ENCODE measurements around the gene SDCBP2.

SDCBP2 gene

GRCh38 chr20:1321654-1321939 is 7.3 kb downstream of the SDCBP2 start:
- TF ChIP-seq FOXP2 (optimal IDR thresholded peaks at IDR 0.05; ENCODE audit: borderline replicate concordance, extremely low read depth, extremely low read length, insufficient read depth) = no peak
- no peak for TF ChIP-seq SIN3A (IDR thresholded peaks at IDR 0.05; ENCODE audit: borderline replicate concordance, insufficient read depth, low read length)
- TF ChIP-seq, protein P1, sequence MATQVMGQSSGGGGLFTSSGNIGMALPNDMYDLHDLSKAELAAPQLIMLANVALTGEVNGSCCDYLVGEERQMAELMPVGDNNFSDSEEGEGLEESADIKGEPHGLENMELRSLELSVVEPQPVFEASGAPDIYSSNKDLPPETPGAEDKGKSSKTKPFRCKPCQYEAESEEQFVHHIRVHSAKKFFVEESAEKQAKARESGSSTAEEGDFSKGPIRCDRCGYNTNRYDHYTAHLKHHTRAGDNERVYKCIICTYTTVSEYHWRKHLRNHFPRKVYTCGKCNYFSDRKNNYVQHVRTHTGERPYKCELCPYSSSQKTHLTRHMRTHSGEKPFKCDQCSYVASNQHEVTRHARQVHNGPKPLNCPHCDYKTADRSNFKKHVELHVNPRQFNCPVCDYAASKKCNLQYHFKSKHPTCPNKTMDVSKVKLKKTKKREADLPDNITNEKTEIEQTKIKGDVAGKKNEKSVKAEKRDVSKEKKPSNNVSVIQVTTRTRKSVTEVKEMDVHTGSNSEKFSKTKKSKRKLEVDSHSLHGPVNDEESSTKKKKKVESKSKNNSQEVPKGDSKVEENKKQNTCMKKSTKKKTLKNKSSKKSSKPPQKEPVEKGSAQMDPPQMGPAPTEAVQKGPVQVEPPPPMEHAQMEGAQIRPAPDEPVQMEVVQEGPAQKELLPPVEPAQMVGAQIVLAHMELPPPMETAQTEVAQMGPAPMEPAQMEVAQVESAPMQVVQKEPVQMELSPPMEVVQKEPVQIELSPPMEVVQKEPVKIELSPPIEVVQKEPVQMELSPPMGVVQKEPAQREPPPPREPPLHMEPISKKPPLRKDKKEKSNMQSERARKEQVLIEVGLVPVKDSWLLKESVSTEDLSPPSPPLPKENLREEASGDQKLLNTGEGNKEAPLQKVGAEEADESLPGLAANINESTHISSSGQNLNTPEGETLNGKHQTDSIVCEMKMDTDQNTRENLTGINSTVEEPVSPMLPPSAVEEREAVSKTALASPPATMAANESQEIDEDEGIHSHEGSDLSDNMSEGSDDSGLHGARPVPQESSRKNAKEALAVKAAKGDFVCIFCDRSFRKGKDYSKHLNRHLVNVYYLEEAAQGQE (IDR thresholded peaks at IDR 0.05; ENCODE audit: insufficient read depth in 1 of 2, low read depth in 2 of 2, low read length in 2 of 2) = no peak
- TF ChIP-seq POLR2AphosphoS5 (IDR thresholded peaks at IDR 0.05; ENCODE audit: low read depth, low read length) = no peak
- TF ChIP-seq TAF1 (IDR thresholded peaks at IDR 0.05; ENCODE audit: borderline replicate concordance, insufficient read depth, low read length) = no peak

DNA sequence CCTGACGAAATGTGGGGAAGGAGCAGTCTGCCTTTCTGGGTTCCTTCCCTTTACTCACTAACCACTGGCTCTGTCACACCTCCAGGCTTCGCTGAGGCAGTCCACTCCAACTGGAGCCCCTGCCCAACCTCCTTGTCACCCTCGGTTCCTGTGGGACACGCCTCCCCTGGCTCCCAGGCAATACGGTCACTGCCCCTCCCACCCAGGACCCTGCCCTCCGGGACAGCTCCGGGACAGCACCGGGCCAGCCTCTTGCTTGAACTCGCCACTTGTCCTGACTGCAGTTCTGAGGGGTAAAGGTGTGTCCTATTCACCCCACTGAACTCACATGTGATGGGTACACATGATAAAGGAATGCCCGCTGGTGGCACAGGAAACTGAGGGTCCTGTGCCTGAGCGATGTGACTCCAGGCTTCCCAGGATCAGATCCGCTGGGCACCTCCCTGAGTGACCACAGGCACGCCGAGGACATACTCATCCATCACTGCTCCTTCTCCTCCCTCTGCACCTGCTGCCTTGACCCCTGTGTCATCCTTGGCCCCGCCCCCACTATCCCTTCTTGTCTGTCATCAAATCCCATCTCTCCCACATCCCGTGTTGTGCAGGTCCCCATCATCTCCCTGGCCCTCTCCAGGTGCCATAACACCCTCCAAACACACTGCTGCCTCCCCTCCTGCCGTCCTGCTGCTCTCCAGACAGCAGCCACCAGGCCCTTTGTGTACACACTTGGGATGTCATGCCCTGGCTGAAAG is 7.9 kb downstream of the SDCBP2 start:
- no peak for TF ChIP-seq TAF1 (IDR thresholded peaks at IDR 0.05; ENCODE audit: borderline replicate concordance, insufficient read depth, low read length)
- TF ChIP-seq, protein P1 (IDR thresholded peaks at IDR 0.05; ENCODE audit: insufficient read depth in 1 of 2, low read depth in 2 of 2, low read length in 2 of 2) = no peak

DNA sequence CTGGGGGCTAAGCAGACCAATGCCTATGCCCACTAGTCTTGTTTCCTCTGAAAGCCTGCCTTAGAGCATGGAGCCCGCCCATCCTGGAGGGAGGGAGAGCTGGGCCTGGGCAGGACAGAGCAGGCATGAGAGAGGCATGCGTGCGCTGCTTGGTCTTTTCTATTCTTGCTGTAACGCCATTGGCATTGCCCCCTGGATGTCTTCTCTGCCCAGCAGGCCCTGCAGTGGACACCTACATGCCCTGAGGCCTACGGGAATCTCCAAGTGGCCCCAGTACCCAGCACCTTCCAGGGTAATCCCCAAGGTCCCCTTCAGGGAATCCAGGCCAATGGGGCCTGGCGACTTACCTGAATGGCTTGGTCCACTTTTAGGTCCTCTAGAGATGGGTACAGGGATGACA is 8.9 kb downstream of the SDCBP2 start:
- TF ChIP-seq POLR2AphosphoS5 (IDR thresholded peaks at IDR 0.05; ENCODE audit: low read depth, low read length) (no peak), FOXP2 (optimal IDR thresholded peaks at IDR 0.05; ENCODE audit: borderline replicate concordance, extremely low read depth, extremely low read length, insufficient read depth) (no peak), TAF1 (IDR thresholded peaks at IDR 0.05; ENCODE audit: borderline replicate concordance, insufficient read depth, low read length) (no peak), SIN3A (IDR thresholded peaks at IDR 0.05; ENCODE audit: borderline replicate concordance, insufficient read depth, low read length) (no peak)
- TF ChIP-seq, protein P1 (IDR thresholded peaks at IDR 0.05; ENCODE audit: insufficient read depth in 1 of 2, low read depth in 2 of 2, low read length in 2 of 2) = no peak

GRCh38 chr20:1319462-1319861 is 9.5 kb downstream of the SDCBP2 start:
- TF ChIP-seq SIN3A (IDR thresholded peaks at IDR 0.05; ENCODE audit: borderline replicate concordance, insufficient read depth, low read length) (no peak), FOXP2 (optimal IDR thresholded peaks at IDR 0.05; ENCODE audit: borderline replicate concordance, extremely low read depth, extremely low read length, insufficient read depth) (no peak), TAF1 (IDR thresholded peaks at IDR 0.05; ENCODE audit: borderline replicate concordance, insufficient read depth, low read length) (no peak), POLR2AphosphoS5 (IDR thresholded peaks at IDR 0.05; ENCODE audit: low read depth, low read length) (no peak)
- TF ChIP-seq, protein P1 (IDR thresholded peaks at IDR 0.05; ENCODE audit: insufficient read depth in 1 of 2, low read depth in 2 of 2, low read length in 2 of 2) = no peak

DNA sequence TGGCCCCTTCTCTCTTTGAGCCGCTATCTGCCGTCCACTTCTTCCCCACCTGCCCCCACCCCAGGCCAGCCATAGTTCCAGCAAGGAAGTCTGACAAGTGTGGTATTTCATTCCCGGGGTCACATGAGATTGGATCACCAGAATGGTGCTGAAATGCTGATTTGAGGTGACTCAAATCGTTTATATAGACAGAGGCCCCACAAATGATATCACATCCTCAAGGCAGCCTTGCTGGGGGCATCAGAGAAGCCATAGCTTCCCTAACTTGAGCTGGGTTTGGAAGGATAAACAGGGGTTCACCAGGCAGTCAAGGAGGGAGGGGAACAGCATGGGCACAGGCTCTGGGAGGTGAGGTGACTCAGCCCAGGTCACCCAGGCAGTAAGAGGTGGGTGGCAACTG is 9.9 kb downstream of the SDCBP2 start:
- TF ChIP-seq TAF1 (IDR thresholded peaks at IDR 0.05; ENCODE audit: borderline replicate concordance, insufficient read depth, low read length) (no peak), FOXP2 (optimal IDR thresholded peaks at IDR 0.05; ENCODE audit: borderline replicate concordance, extremely low read depth, extremely low read length, insufficient read depth) (no peak), POLR2AphosphoS5 (IDR thresholded peaks at IDR 0.05; ENCODE audit: low read depth, low read length) (no peak), SIN3A (IDR thresholded peaks at IDR 0.05; ENCODE audit: borderline replicate concordance, insufficient read depth, low read length) (no peak)
- TF ChIP-seq, protein P1 (IDR thresholded peaks at IDR 0.05; ENCODE audit: insufficient read depth in 1 of 2, low read depth in 2 of 2, low read length in 2 of 2) = no peak
